Transverse colon (tissue), 4 donors: ENCODE results near the gene GAPDHS. TPM values are rescaled to one million over a fixed set of nuclear protein-coding genes. Genes with fewer than 3 reads are reported as not detected.

Source experiments
- DNase-seq: peaks from one replicate; pipeline ENCODE4 v3.0.0-alpha.2; 2019
- H3K27ac ChIP-seq, 4 donors: fragments of 200-600 bp; sonication (generic); 2 replicates each; pipeline ENCODE4 v1.5.1; 2016 to 2018; ENCODE audit warnings: inconsistent platforms in 4 of 4
- H3K27me3 ChIP-seq: fragments of 200-600 bp; sonication (generic); 2 replicates; pipeline ENCODE4 v1.5.1; 2017; ENCODE audit warnings: inconsistent platforms
- H3K36me3 ChIP-seq, 4 donors: fragments of 200-600 bp; sonication (generic); 2 replicates each; pipeline ENCODE4 v1.5.1; 2017 to 2019; ENCODE audit warnings: inconsistent platforms in 4 of 4
- H3K4me1 ChIP-seq, 4 donors: fragments of 200-600 bp; sonication (generic); 2 replicates each; pipeline ENCODE4 v1.5.1; 2017 to 2020; ENCODE audit warnings: inconsistent platforms in 4 of 4
- H3K4me3 ChIP-seq, 4 donors: fragments of 200-600 bp; sonication (generic); 1 replicate in 1 of 4; 2 replicates in 3 of 4; pipeline versions ENCODE4 v1.5.1 to v1.6.1; 2017 to 2019; ENCODE audit warnings: inconsistent platforms in 4 of 4
- H3K9me3 ChIP-seq, 2 donors: fragments of 200-600 bp; sonication (generic); 2 replicates each; pipeline ENCODE4 v1.5.1; 2017 to 2019; ENCODE audit warnings: inconsistent platforms in 2 of 2
- CTCF ChIP-seq, 5 experiments: fragments of 200-600 bp in 3 of 5; fragments of 450-650 bp in 2 of 5; sonication (generic) in 3 of 5; IDR thresholded peaks; 1 replicate in 2 of 5; 2 replicates in 3 of 5; pipeline ENCODE4 v1.5.1; 2016 to 2017; ENCODE audit warnings: antibody characterized with exemption in 5 of 5, inconsistent platforms in 3 of 5, mild to moderate bottlenecking in 2 of 5, moderate library complexity in 1 of 5
- EP300 ChIP-seq: sonication (generic); formaldehyde crosslinking; IDR thresholded peaks from one replicate; pipeline ENCODE4 v1.6.1; 2017; ENCODE audit warnings: antibody characterized with exemption, low read depth
- POLR2A ChIP-seq: fragments of 450-650 bp; IDR thresholded peaks from one replicate; pipeline ENCODE4 v1.6.1; 2016; ENCODE audit warnings: antibody characterized with exemption, mild to moderate bottlenecking, moderate library complexity
- POLR2AphosphoS5 ChIP-seq, 3 donors: sonication (generic); formaldehyde crosslinking; IDR thresholded peaks; one replicate each; pipeline ENCODE4 v1.6.1; 2016; ENCODE audit warnings: antibody characterized with exemption in 3 of 3
- WGBS, 2 donors: methylation state at CpG; one replicate each; pipeline ENCODE4 v1.1.5; 2018; ENCODE audit warnings: low coverage in 1 of 2; 5-methylcytosine and 5-hydroxymethylcytosine counted together
- in situ Hi-C, 4 donors: fragments of 200-750 bp; cut with MboI; loops; one replicate each; pipeline versions ENCODE4 v1.15.0 to v1.15.1; 2017; ENCODE audit warnings: low sequenced_read_pairs in 3 of 4, low pct_ligation_motif_present in 1 of 4, low pct_unique_long_range_greater_than_20kb in 1 of 4
- intact Hi-C: fragments of 100-400 bp; cut with DNase I; formaldehyde crosslinking; loops from one replicate; pipeline ENCODE4 v1.15.1; 2023; ENCODE audit warnings: low total_unique reads
- total RNA-seq, 4 donors: library from RNA; depleted of rRNA; stranded (reverse); fragments of >200 nt; gene quantifications; one replicate each; pipeline ENCODE4 v1.1.0, GENCODE V29; 2016

Gene GAPDHS
- total RNA-seq, 4 donors from 2014 or later, result not detected

DNA sequence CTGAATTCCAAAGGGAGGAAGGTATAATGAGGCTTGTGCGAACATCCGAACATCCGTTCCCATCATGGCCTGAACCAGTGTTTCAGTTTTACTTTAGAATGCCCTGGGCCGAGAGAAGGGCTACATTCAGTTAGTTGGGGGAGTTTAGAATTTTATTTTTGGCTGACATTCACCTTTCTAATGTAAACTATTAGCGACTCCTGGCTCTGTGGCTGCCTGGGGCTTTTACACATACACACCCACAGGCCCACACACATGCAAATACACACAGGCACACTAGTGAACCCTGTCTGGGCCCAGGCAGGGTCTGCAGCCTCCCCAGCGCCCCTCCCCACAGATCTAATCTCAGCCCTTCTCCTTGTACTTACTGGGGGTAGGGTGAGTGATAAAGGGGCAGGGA, 6.1 kb downstream of the GAPDHS start:
- no peak for DNase-seq
- peaks cover 0 to 4% (median 1%) of the 10 kb centered on the region in 4 donors for H3K4me1 ChIP-seq

GRCh38 chr19:35539850-35540249, 6.6 kb downstream of the GAPDHS start:
- H3K36me3 ChIP-seq, result no peaks in the 10 kb centered on the region
- intact Hi-C loops (loop anchor here (10.0 kb wide), 2 partner anchors 95 to 175 kb away; partner anchors contain the start of gene KMT2B), in situ Hi-C loops (no loop called here)
- no peak for DNase-seq
- H3K4me1 ChIP-seq, result peaks cover 5 to 10% (median 6%) of the 10 kb centered on the region in 4 donors
- no peak overlapping the region for H3K4me3 ChIP-seq
- H3K27me3 ChIP-seq, result peaks cover 4% of the 10 kb centered on the region
- 76 to 95% methylated on average over 3 to 12 of the region's 12 CpGs for WGBS, 2 donors
- no peaks in the 10 kb centered on the region for H3K9me3 ChIP-seq
- TF ChIP-seq POLR2AphosphoS5 (IDR thresholded peaks at IDR 0.05) (no peak), EP300 (no peak), POLR2A (no peak)
- no peak overlapping the region for H3K27ac ChIP-seq

More for the DNA sequence above, 6.1 kb downstream of the GAPDHS start:
- WGBS, 2 donors, result 18 to 71% methylated on average over 3 to 6 of the region's 6 CpGs
- intact Hi-C loops, result no loop called here
- in situ Hi-C loops, result no loop called here
- H3K9me3 ChIP-seq, result no peaks in the 10 kb centered on the region
- TF ChIP-seq POLR2A (no peak), EP300 (no peak), POLR2AphosphoS5 (IDR thresholded peaks at IDR 0.05) (no peak), CTCF (IDR thresholded peaks at IDR 0.05) (no peak)
- H3K4me3 ChIP-seq, result no peak overlapping the region
- no peaks in the 10 kb centered on the region for H3K36me3 ChIP-seq
- H3K27ac ChIP-seq, result no peak overlapping the region
- H3K27me3 ChIP-seq, result peaks cover 9% of the 10 kb centered on the region

DNA sequence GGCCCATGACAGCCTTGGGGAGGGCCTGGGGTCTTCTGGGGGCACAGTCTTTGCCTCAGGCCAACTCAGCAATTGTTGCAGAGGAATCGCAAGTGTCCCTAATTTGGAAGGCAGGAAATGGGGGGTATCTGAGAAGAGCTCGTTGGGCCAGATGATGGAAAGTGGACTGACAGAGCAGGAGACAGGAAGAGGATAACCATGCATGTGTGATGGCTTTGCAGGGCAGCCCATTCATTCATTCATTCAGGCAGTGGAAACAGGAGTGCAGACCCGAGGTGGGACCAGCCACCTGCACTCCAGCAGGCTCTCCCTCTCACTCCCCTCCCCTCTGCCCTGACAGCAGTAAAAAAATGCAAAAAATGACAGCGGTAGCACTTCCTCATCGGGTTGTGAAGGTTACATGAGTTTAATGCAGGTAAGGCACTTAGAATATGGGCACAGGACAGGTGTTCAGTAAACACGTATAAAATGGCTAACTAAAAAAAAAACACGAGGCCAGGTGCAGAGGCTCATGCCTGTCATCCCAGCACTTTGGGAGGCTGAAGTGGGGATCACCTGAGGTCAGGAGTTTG, 7.2 kb downstream of the GAPDHS start:
- Histone ChIP-seq H3K36me3 (no peaks in the 10 kb centered on the region), H3K4me3 (no peak overlapping the region), H3K4me1 (peaks cover 5 to 11% (median 6%) of the 10 kb centered on the region in 4 donors), H3K9me3 (no peaks in the 10 kb centered on the region), H3K27me3 (no peaks in the 10 kb centered on the region), H3K27ac (no peak overlapping the region)
- WGBS, 2 donors, result 57 to 75% methylated on average over 3 to 7 of the region's 7 CpGs
- in situ Hi-C loops (no loop called here), intact Hi-C loops (loop anchor here (10.0 kb wide), 2 partner anchors 94 to 174 kb away; partner anchors contain the start of gene KMT2B)
- TF ChIP-seq POLR2A (no peak), POLR2AphosphoS5 (IDR thresholded peaks at IDR 0.05) (no peak), EP300 (no peak), CTCF (IDR thresholded peaks at IDR 0.05) (no peak)
- no peak for DNase-seq

GRCh38 chr19:35542209-35542608, 9.0 kb downstream of the GAPDHS start:
- intact Hi-C loops, result loop anchor here (10.0 kb wide), 2 partner anchors 93 to 173 kb away; partner anchors contain the start of gene KMT2B
- TF ChIP-seq POLR2AphosphoS5 (IDR thresholded peaks at IDR 0.05) (no peak), EP300 (no peak), CTCF (IDR thresholded peaks at IDR 0.05) (no peak), POLR2A (no peak)

More at GRCh38 chr19:35542209-35542608, 9.0 kb downstream of the GAPDHS start:
- no peak overlapping the region for H3K4me3 ChIP-seq
- H3K9me3 ChIP-seq, result no peaks in the 10 kb centered on the region
- H3K36me3 ChIP-seq, result no peaks in the 10 kb centered on the region
- no peak overlapping the region for H3K27ac ChIP-seq
- H3K27me3 ChIP-seq, result no peaks in the 10 kb centered on the region
- WGBS, 2 donors, result 94% methylated on average over 11 of the region's 11 CpGs; no CpG with 5 or more reads in 1 of the 2 donors
- peaks cover 14 to 21% (median 17%) of the 10 kb centered on the region in 4 donors for H3K4me1 ChIP-seq
- in situ Hi-C loops, result no loop called here
- no peak for DNase-seq
